ENCODE data around the gene PTPRF. TPM values are rescaled to one million over a fixed set of nuclear protein-coding genes. Genes with fewer than 3 reads are reported as not detected.
A peak's percentile ranks its signal among the peaks of the same experiment; 100 is the strongest.

Gene PTPRF
- total RNA-seq, 4 donors from 2014 or later: 104 to 243 (median 112) TPM

- intact Hi-C loops (cut with DNase I): no loop called here
- WGBS, 2 donors: 31 to 89% methylated on average over 3 of the region's 62 CpGs
- Histone ChIP-seq H3K27me3 (no peaks in the 10 kb centered on the region), H3K9me3 (no peaks in the 10 kb centered on the region), H3K36me3 (peaks cover 4 to 63% (median 5%) of the 10 kb centered on the region in 3 donors), H3K4me3 (peak overlapping the region; percentile 15 to 67 (median 42)), H3K4me1 (peaks cover 23 to 48% (median 29%) of the 10 kb centered on the region in 3 donors), H3K27ac (peak overlapping the region in 3 of 4 donors; percentile 68 to 87 (median 85))
- no peak for DNase-seq
- TF ChIP-seq POLR2A (IDR thresholded peaks at IDR 0.05) (no peak), CTCF (IDR thresholded peaks at IDR 0.05) (no peak)
Observed at GRCh38 chr1:43565600-43566360, 35.1 kb downstream of the PTPRF start.

- no peak for DNase-seq
- Histone ChIP-seq H3K4me1 (peaks cover 23 to 48% (median 29%) of the 10 kb centered on the region in 3 donors), H3K27me3 (no peaks in the 10 kb centered on the region), H3K4me3 (peak overlapping the region in 2 of 4 donors; percentile 48 to 67), H3K27ac (peak overlapping the region in 1 of 4 donors; percentile 16), H3K36me3 (peaks cover 4 to 63% (median 5%) of the 10 kb centered on the region in 3 donors), H3K9me3 (no peaks in the 10 kb centered on the region)
- TF ChIP-seq POLR2A (IDR thresholded peaks at IDR 0.05) (no peak), CTCF (IDR thresholded peaks at IDR 0.05) (no peak)
- intact Hi-C loops (cut with DNase I): no loop called here
- 81% methylated on average over 6 to 9 of the region's 16 CpGs for WGBS, 2 donors
Observed at GRCh38 chr1:43566382-43567044, 35.8 kb downstream of the PTPRF start.

DNA sequence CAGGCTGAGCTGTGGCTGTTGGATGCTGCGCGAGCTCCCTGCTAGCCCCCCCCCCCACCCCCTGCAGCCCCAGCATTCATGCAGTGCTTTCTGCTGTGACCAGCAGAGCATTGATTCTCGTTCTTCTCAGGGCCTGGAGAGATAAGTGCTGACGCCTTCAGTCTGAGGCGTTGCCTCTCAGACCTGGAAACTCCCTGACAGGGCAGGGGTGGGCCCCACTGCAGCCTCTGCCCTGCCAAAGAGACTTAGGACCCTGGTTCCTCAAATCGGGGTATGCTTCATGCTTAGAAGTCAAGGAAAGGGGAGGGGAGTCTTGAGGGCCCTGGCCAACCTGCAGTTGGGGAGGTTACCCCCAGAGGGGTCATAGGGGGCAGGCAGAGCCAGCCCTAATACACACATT lies 38.5 kb downstream of the PTPRF start:
- no peak for DNase-seq
- Histone ChIP-seq H3K9me3 (no peaks in the 10 kb centered on the region), H3K36me3 (peaks cover 4 to 73% (median 14%) of the 10 kb centered on the region in 3 donors), H3K27ac (no peak overlapping the region), H3K27me3 (no peaks in the 10 kb centered on the region), H3K4me1 (peaks cover 21 to 37% (median 23%) of the 10 kb centered on the region in 3 donors), H3K4me3 (no peak overlapping the region)
- intact Hi-C loops (cut with DNase I): no loop called here
- 62 to 100% methylated on average over 2 to 3 of the region's 6 CpGs for WGBS, 2 donors
- TF ChIP-seq POLR2A (IDR thresholded peaks at IDR 0.05) (no peak), CTCF (IDR thresholded peaks at IDR 0.05) (no peak)

DNA sequence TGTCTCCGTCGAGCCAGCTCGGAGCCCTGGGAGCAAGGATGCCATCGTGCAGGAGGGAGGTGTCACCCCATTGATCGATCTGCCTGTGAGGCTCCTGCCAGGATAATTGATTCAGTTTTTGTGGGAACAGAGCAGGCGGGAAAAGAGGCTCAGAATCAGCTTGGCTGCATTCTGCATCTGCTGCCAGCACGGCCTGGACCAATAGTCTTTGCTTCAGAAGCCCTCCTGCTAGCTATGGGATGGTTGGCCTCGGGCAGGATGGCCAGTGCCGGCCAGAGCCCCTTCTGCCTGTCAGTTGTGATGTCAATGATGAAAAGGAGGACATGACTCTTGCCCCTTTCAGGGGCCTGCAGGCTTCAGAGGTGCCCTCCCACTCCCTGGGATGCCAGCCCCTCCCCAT lies 39.6 kb downstream of the PTPRF start:
- intact Hi-C loops (cut with DNase I): no loop called here
- Histone ChIP-seq H3K9me3 (no peaks in the 10 kb centered on the region), H3K4me1 (peaks cover 10 to 26% (median 13%) of the 10 kb centered on the region in 3 donors), H3K27me3 (no peaks in the 10 kb centered on the region), H3K27ac (no peak overlapping the region), H3K36me3 (peaks cover 4 to 82% (median 14%) of the 10 kb centered on the region in 3 donors), H3K4me3 (no peak overlapping the region)
- DNase-seq: no peak
- 76 to 100% methylated on average over 1 to 8 of the region's 9 CpGs for WGBS, 2 donors
- TF ChIP-seq POLR2A (IDR thresholded peaks at IDR 0.05) (no peak), CTCF (IDR thresholded peaks at IDR 0.05) (no peak)

GRCh38 chr1:43570715-43571114 lies 40.0 kb downstream of the PTPRF start:
- no peak overlapping the region for H3K27ac ChIP-seq
- no peak for TF ChIP-seq CTCF (IDR thresholded peaks at IDR 0.05)
- no peak for TF ChIP-seq POLR2A (IDR thresholded peaks at IDR 0.05)
- WGBS, 2 donors: 81 to 83% methylated on average over 13 of the region's 14 CpGs
- intact Hi-C loops (cut with DNase I): no loop called here
- peaks cover 6 to 21% (median 9%) of the 10 kb centered on the region in 3 donors for H3K4me1 ChIP-seq
- no peaks in the 10 kb centered on the region for H3K27me3 ChIP-seq
- H3K36me3 ChIP-seq: peaks cover 4 to 82% (median 14%) of the 10 kb centered on the region in 3 donors
- H3K9me3 ChIP-seq: no peaks in the 10 kb centered on the region
- no peak overlapping the region for H3K4me3 ChIP-seq
- DNase-seq: no peak

Data from esophagus squamous epithelium (tissue), 5 donors.